ENCODE results near the gene CPA5.

Gene CPA5

DNA sequence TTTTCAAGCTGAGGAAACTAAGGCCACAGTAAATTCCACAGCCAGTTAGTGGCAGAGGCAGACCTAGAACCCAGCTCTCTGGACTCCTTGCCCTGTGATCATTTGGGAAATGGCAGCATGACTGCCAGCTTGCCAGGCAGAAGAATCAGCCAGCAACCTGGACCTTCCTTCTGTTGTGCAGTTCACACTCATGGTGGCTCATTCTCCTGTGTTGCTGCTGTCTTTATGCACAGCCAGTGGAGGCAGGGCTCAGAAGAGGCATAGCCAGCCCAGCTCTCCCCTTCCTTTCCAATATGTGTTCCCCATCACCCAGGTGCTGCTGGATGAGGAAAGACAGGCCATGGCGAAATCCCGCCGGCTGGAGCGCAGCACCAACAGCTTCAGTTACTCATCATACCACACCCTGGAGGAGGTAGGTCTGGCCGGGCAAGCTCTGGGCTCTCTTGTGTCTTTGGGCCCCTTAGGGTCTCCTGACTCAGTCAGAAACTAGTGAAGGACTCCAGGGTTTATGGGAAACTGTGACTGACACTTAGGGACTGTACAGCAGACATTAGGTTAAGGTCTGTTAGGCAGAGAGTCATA lies 14.8 kb downstream of the CPA5 start:
- no peak overlapping the region for H3K27ac ChIP-seq (ENCODE audit: low read length)
- H3K27me3 ChIP-seq (ENCODE audit: insufficient read depth, low read length, poor library complexity) = no peaks in the 10 kb centered on the region

DNA sequence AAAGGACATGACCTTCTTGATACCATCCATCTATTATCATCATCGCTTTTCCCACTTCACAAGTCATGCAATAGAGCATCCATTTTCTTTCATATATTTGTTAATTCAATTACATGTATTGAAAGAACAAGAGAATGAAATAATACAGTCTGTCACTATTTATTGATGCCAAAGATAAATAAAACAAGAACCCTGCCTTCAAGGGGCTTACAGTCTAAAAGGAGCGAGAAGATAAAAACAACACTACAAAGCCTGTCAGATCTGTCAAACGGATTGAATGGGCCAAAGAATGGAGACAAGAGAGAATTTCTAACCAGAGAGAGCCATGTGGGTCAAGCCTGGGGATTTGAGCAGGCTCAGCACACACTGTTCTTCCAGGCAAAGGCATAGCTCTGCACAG lies 15.9 kb downstream of the CPA5 start:
- Histone ChIP-seq H3K4me1 (ENCODE audit: insufficient read depth, low read length) (no peaks in the 10 kb centered on the region), H2AFZ (ENCODE audit: low read depth, low read length) (no peak overlapping the region), H3K79me2 (ENCODE audit: insufficient read depth, low read length) (no peaks in the 10 kb centered on the region), H3K4me3 (ENCODE audit: low read depth in 1 of 2, low read length in 2 of 2) (no peak overlapping the region), H3K36me3 (ENCODE audit: insufficient read depth, low read length) (no peaks in the 10 kb centered on the region), H3K4me2 (ENCODE audit: insufficient read depth, low read length) (no peak overlapping the region), H3K27ac (ENCODE audit: low read length) (no peak overlapping the region), H4K20me1 (ENCODE audit: insufficient read depth, low read length) (no peaks in the 10 kb centered on the region), H3K9me3 (ENCODE audit: insufficient read depth, low read length, severe bottlenecking) (peaks cover 7% of the 10 kb centered on the region), H3K9ac (ENCODE audit: low read depth, low read length) (no peak overlapping the region), H3K27me3 (ENCODE audit: insufficient read depth, low read length, poor library complexity) (no peaks in the 10 kb centered on the region)
- no peak for ATAC-seq (ENCODE audit: insufficient read depth, low read depth)
- DNase-seq = no peak
- TF ChIP-seq, protein P1, sequence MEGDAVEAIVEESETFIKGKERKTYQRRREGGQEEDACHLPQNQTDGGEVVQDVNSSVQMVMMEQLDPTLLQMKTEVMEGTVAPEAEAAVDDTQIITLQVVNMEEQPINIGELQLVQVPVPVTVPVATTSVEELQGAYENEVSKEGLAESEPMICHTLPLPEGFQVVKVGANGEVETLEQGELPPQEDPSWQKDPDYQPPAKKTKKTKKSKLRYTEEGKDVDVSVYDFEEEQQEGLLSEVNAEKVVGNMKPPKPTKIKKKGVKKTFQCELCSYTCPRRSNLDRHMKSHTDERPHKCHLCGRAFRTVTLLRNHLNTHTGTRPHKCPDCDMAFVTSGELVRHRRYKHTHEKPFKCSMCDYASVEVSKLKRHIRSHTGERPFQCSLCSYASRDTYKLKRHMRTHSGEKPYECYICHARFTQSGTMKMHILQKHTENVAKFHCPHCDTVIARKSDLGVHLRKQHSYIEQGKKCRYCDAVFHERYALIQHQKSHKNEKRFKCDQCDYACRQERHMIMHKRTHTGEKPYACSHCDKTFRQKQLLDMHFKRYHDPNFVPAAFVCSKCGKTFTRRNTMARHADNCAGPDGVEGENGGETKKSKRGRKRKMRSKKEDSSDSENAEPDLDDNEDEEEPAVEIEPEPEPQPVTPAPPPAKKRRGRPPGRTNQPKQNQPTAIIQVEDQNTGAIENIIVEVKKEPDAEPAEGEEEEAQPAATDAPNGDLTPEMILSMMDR (IDR thresholded peaks at IDR 0.05; ENCODE audit: borderline replicate concordance, extremely low read depth, low read length, poor library complexity, severe bottlenecking) = no peak
- no peak for TF ChIP-seq EZH2 (IDR thresholded peaks at IDR 0.05; ENCODE audit: borderline replicate concordance, low read depth, low read length, severe bottlenecking)

More for the DNA sequence above, 14.8 kb downstream of the CPA5 start:
- DNase-seq (no peak), ATAC-seq (ENCODE audit: insufficient read depth, low read depth) (no peak)
- no peak overlapping the region for H2AFZ ChIP-seq (ENCODE audit: low read depth, low read length)
- no peaks in the 10 kb centered on the region for H3K4me1 ChIP-seq (ENCODE audit: insufficient read depth, low read length)
- no peaks in the 10 kb centered on the region for H3K79me2 ChIP-seq (ENCODE audit: insufficient read depth, low read length)
- TF ChIP-seq EZH2 (IDR thresholded peaks at IDR 0.05; ENCODE audit: borderline replicate concordance, low read depth, low read length, severe bottlenecking) = no peak
- TF ChIP-seq, protein P1 (IDR thresholded peaks at IDR 0.05; ENCODE audit: borderline replicate concordance, extremely low read depth, low read length, poor library complexity, severe bottlenecking) = no peak
- H3K9me3 ChIP-seq (ENCODE audit: insufficient read depth, low read length, severe bottlenecking) = peaks cover 7% of the 10 kb centered on the region
- no peak overlapping the region for H3K4me3 ChIP-seq (ENCODE audit: low read depth in 1 of 2, low read length in 2 of 2)
- H3K9ac ChIP-seq (ENCODE audit: low read depth, low read length) = no peak overlapping the region
- H3K4me2 ChIP-seq (ENCODE audit: insufficient read depth, low read length) = no peak overlapping the region
- no peaks in the 10 kb centered on the region for H4K20me1 ChIP-seq (ENCODE audit: insufficient read depth, low read length)
- H3K36me3 ChIP-seq (ENCODE audit: insufficient read depth, low read length) = no peaks in the 10 kb centered on the region

DNA sequence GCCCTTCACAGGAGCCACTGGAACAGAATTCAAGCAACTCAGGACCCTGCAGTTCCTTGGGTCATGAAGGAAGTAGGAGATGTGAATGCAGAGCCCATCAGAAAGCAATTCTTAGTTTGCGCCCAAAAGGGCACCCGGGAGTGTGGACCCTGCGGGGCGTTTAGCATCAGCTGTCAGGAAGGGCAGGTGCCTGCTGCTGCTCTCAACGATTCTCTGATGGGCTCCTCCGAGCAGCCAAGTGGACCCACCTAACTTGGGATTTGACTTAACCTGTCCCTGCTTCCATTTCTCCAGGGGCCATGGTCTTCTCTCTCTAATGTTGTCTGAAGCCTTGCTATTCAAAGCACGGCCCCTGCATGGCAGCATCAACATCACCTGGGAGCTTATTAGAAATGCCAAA lies 17.1 kb downstream of the CPA5 start:
- H2AFZ ChIP-seq (ENCODE audit: low read depth, low read length) = no peak overlapping the region
- no peak for TF ChIP-seq EZH2 (IDR thresholded peaks at IDR 0.05; ENCODE audit: borderline replicate concordance, low read depth, low read length, severe bottlenecking)
- TF ChIP-seq, protein P1 (IDR thresholded peaks at IDR 0.05; ENCODE audit: borderline replicate concordance, extremely low read depth, low read length, poor library complexity, severe bottlenecking) = no peak
- no peak overlapping the region for H3K4me3 ChIP-seq (ENCODE audit: low read depth in 1 of 2, low read length in 2 of 2)
- no peak overlapping the region for H3K27ac ChIP-seq (ENCODE audit: low read length)
- H3K27me3 ChIP-seq (ENCODE audit: insufficient read depth, low read length, poor library complexity) = no peaks in the 10 kb centered on the region
- H3K79me2 ChIP-seq (ENCODE audit: insufficient read depth, low read length) = no peaks in the 10 kb centered on the region
- no peaks in the 10 kb centered on the region for H3K4me1 ChIP-seq (ENCODE audit: insufficient read depth, low read length)
- H3K9ac ChIP-seq (ENCODE audit: low read depth, low read length) = no peak overlapping the region
- no peak overlapping the region for H3K4me2 ChIP-seq (ENCODE audit: insufficient read depth, low read length)
- no peak for DNase-seq
- no peak for ATAC-seq (ENCODE audit: insufficient read depth, low read depth)
- H3K9me3 ChIP-seq (ENCODE audit: insufficient read depth, low read length, severe bottlenecking) = peaks cover 7% of the 10 kb centered on the region
- no peaks in the 10 kb centered on the region for H4K20me1 ChIP-seq (ENCODE audit: insufficient read depth, low read length)
- no peaks in the 10 kb centered on the region for H3K36me3 ChIP-seq (ENCODE audit: insufficient read depth, low read length)
